ENCODE measurements around the gene PDE9A. TPM values are rescaled to one million over a fixed set of nuclear protein-coding genes. Genes with fewer than 3 reads are reported as not detected.

The PDE9A gene
- total RNA-seq, 4 donors from 2014 or later: 92.4 to 478 (median 444) TPM

GRCh38 chr21:42815217-42815616 lies 161.8 kb downstream of the PDE9A start:
- peaks cover 0 to 5% (median 0%) of the 10 kb centered on the region in 4 donors for H3K4me1 ChIP-seq
- H3K36me3 ChIP-seq: no peaks in the 10 kb centered on the region
- H3K27ac ChIP-seq: no peak overlapping the region
- no peak overlapping the region for H3K4me3 ChIP-seq
- no peaks in the 10 kb centered on the region for H3K9me3 ChIP-seq
- DNase-seq: no peak
- no peaks in the 10 kb centered on the region for H3K27me3 ChIP-seq
- no peak for TF ChIP-seq CTCF (IDR thresholded peaks at IDR 0.05)

DNA sequence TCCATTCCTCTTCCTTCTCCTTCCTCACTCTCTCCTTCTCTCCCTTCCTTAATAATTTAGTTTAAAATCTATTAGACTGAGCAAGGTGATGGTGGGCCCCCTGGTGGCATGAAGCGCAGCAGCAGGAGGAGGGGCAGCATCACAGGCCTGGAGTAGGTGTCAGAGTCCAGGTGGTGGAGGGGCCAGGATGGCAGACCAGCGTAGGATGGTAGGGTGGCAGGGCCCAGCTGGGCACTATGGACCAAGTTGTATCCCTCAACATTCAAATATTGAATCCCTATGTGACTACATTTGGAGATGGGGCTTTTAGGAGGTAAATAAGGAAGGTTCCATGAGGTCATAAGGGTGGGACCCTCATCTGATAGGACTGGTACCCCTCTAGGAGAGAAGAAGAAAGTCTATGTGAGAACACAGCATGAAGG lies 164.9 kb downstream of the PDE9A start:
- no peaks in the 10 kb centered on the region for H3K4me1 ChIP-seq
- H3K27me3 ChIP-seq: no peaks in the 10 kb centered on the region
- TF ChIP-seq CTCF (IDR thresholded peaks at IDR 0.05) (peak; percentile 43 to 93 (median 82)), POLR2A (IDR thresholded peaks at IDR 0.05) (no peak)
- no peak overlapping the region for H3K4me3 ChIP-seq
- H3K9me3 ChIP-seq: no peaks in the 10 kb centered on the region
- no peak overlapping the region for H3K27ac ChIP-seq
- no peaks in the 10 kb centered on the region for H3K36me3 ChIP-seq
- peak; percentile 44 to 85 (median 81) for DNase-seq

- Histone ChIP-seq H3K27ac (no peak overlapping the region), H3K9me3 (no peaks in the 10 kb centered on the region), H3K4me1 (no peaks in the 10 kb centered on the region), H3K27me3 (no peaks in the 10 kb centered on the region), H3K4me3 (no peak overlapping the region), H3K36me3 (no peaks in the 10 kb centered on the region)
- DNase-seq: no peak
- TF ChIP-seq POLR2A (IDR thresholded peaks at IDR 0.05) (no peak), CTCF (IDR thresholded peaks at IDR 0.05) (no peak)
These were observed 166.6 kb downstream of the PDE9A start for GRCh38 chr21:42819861-42820615.

DNA sequence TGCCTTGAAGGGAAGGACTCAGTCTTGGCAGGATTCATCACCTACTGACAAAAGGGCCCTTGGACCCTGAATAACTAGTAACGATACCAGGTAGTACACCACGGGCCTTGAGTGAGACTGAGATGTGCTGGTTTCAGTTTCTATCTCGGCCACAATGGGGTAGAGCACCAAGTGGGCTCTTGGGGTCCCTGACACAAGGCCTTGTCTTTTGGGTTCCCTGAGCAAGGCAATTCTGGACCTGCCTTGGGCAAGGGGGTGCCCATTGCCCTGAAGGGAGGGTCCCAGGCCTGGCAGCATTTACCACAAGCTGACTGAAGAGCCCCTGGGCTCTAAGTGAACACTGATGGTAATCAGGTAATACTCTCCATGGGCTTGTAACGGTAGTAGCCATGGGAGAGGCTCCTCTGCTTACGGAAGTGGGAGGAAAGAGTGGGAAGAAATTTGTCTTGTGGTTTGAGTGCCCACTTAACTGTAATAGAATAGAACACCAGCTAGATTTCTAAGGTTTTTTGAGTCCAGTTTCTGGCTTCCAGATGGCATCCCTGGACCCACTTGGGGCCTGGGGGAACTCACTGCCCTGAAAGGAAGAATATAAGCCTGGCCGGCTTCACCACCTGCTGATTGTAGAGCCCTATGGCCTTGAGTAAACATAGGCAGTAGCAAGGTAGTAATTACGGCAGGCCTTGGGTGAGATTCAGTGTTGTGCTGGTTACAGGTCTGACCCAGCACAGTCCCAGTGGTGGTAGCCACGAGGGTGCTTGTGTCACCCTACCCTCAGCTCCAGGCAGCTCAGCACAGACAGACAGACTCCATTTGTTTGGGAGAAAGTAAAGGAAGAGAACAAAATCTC lies 167.4 kb downstream of the PDE9A start:
- Histone ChIP-seq H3K4me3 (no peak overlapping the region), H3K36me3 (no peaks in the 10 kb centered on the region), H3K4me1 (no peaks in the 10 kb centered on the region), H3K9me3 (no peaks in the 10 kb centered on the region), H3K27ac (no peak overlapping the region), H3K27me3 (no peaks in the 10 kb centered on the region)
- DNase-seq: no peak
- TF ChIP-seq CTCF (IDR thresholded peaks at IDR 0.05) (peak in 1 of 6 experiments; percentile 11), POLR2A (IDR thresholded peaks at IDR 0.05) (no peak)

Other genes with a start within 250 kb of the PDE9A start
- gene UBASH3A, start 249.7 kb upstream of the PDE9A start, total RNA-seq: 10 to 100 TPM in 1 of 4 donors, 1 to 10 TPM in 3; 3.9 to 14.0 (median 5.3) TPM
- gene RSPH1, start 157.4 kb upstream of the PDE9A start, total RNA-seq: 10 to 100 TPM in 1 of 4 donors, 1 to 10 TPM in 3; 2.5 to 11.0 (median 6.7) TPM
- gene SLC37A1, start 139.8 kb upstream of the PDE9A start, total RNA-seq: 100 to 1,000 TPM in 3 of 4 donors, 10 to 100 TPM in 1; 66.0 to 249 (median 195) TPM
- gene WDR4, start 225.9 kb downstream of the PDE9A start, total RNA-seq: 10 to 100 TPM; 12.8 to 51.2 (median 26.3) TPM
- 10 to 100 TPM; 32.9 to 73.4 (median 54.9) TPM for gene NDUFV3, start 239.7 kb downstream of the PDE9A start, total RNA-seq